ENCODE measurements around the gene TENT4A.

Gene TENT4A

DNA sequence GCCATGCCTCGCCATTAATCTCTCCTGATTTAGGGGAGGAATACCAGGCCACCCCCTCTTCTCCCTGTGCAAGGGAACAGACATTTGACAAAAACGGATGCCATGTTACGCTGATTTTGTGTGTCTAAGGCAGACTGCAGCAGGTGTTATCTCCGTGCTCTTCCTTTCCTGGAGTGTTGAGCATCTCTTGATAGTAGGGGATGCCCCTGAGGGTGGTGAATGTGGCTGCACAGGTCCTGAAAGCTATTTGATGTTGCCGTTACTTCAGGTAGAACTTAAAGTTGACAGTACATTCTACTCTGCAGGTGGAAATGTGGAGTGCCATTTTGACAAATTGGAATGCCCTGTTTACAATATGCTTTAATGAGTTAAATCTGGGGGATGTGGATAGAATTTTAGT is 21.5 kb downstream of the TENT4A start:
- Histone ChIP-seq H3K4me1 (ENCODE audit: insufficient read depth, low read length) (peaks cover 29% of the 10 kb centered on the region), H3K27me3 (ENCODE audit: control insufficient read depth in 1 of 2, insufficient read depth in 2 of 2, low read length in 2 of 2) (no peaks in the 10 kb centered on the region), H3K36me3 (ENCODE audit: insufficient read depth, low read length) (peaks cover 9% of the 10 kb centered on the region), H3K9ac (ENCODE audit: low read length) (no peak overlapping the region), H3K9me3 (ENCODE audit: low read length) (no peaks in the 10 kb centered on the region), H3K27ac (ENCODE audit: low read depth, low read length) (no peak overlapping the region), H3K4me3 (ENCODE audit: low read depth in 1 of 2, low read length in 2 of 2) (no peak overlapping the region)

DNA sequence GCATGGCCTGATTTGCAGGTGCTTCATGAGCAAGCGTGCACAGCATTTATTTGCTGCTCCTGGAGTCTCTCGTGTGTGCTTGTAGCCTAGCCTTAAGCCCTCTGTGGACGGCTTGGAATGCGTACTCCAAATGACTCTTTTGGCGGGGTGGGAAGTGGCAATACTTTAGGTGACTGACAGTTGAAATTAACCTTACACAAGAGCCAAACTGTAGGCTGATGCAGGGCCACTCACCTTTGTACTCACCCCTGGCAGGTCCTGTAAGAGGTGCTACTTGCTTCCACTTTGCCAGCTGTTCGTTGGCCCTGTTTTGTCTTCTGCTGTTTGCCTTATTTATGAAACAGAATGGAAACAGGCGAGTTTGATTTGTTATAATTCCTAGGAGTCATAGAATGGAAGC is 22.9 kb downstream of the TENT4A start:
- Histone ChIP-seq H3K27me3 (ENCODE audit: control insufficient read depth in 1 of 2, insufficient read depth in 2 of 2, low read length in 2 of 2) (no peaks in the 10 kb centered on the region), H3K9ac (ENCODE audit: low read length) (no peak overlapping the region), H3K4me1 (ENCODE audit: insufficient read depth, low read length) (peaks cover 22% of the 10 kb centered on the region), H3K4me3 (ENCODE audit: low read depth in 1 of 2, low read length in 2 of 2) (no peak overlapping the region), H3K36me3 (ENCODE audit: insufficient read depth, low read length) (peaks cover 22% of the 10 kb centered on the region), H3K27ac (ENCODE audit: low read depth, low read length) (no peak overlapping the region), H3K9me3 (ENCODE audit: low read length) (no peaks in the 10 kb centered on the region)

DNA sequence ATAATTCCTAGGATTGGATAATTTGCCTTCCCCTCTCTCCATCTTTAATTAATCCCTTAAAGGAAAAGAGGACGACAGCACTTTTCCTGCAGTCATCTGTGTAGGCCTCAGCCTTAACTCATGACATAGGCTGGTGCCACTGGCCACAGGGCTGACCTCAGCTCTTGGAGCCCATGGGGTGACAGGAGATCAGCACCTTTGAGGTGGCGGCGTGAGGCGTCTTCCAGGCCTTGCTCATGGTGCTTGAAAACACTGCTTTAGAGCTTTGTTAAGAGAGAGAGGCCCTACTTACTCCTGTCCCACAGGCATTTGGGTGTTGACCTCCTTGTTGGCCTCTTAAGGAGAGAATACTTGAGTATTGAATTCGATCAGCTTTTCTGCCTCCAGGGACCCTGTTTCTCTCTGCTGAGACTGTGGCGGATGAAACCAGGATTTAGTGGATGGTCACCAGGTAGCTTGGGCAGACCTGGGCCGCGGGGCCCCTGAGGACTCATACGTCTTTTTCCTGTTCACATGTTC is 23.4 kb downstream of the TENT4A start:
- H3K9me3 ChIP-seq (ENCODE audit: low read length), result no peaks in the 10 kb centered on the region
- H3K4me3 ChIP-seq (ENCODE audit: low read depth in 1 of 2, low read length in 2 of 2), result no peak overlapping the region
- peaks cover 22% of the 10 kb centered on the region for H3K4me1 ChIP-seq (ENCODE audit: insufficient read depth, low read length)
- H3K9ac ChIP-seq (ENCODE audit: low read length), result no peak overlapping the region
- H3K27me3 ChIP-seq (ENCODE audit: control insufficient read depth in 1 of 2, insufficient read depth in 2 of 2, low read length in 2 of 2), result no peaks in the 10 kb centered on the region
- peaks cover 27% of the 10 kb centered on the region for H3K36me3 ChIP-seq (ENCODE audit: insufficient read depth, low read length)
- no peak overlapping the region for H3K27ac ChIP-seq (ENCODE audit: low read depth, low read length)

DNA sequence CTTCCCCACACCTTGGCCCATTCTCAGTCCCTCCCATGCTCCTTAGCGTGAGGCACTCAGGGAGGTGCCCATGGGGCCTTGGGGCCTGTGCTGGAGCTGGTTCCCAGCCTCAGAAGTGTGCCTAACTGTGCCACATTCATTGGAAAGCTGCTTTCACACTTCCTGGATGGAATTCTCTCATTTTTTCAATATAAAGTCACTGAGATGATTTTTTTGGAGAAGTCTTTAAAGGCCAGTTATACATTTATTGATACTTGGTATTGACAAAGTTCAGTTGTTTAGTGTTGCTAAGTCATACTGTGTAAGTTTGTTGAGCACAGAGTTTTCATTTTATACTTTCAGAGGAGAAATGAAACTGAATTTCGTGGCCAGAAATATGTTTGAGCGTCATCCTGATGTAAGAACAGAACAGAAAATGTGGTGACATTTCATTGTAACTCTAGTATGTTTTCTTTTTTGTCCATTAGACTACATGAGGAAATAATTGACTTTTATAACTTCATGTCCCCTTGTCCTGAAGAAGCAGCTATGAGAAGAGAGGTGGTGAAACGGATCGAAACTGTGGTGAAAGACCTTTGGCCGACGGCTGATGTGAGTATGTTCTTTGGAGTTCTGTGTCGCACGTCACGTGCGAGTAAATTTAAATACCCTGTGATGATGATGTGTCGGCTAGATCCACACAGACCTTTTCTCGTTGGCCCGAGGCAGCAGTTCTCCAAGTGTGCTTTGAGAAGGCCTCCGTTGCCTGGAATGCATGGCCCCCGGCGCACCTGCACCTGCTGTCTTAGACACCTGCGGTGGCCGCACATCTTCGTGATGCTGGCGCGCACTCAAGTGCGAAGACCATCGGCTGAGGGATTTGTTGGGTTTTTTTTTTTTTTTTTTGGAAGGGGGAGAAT is 24.1 kb downstream of the TENT4A start:
- H3K4me1 ChIP-seq (ENCODE audit: insufficient read depth, low read length), result peaks cover 14% of the 10 kb centered on the region
- H3K9ac ChIP-seq (ENCODE audit: low read length), result no peak overlapping the region
- H3K4me3 ChIP-seq (ENCODE audit: low read depth in 1 of 2, low read length in 2 of 2), result no peak overlapping the region
- peaks cover 30% of the 10 kb centered on the region for H3K36me3 ChIP-seq (ENCODE audit: insufficient read depth, low read length)
- H3K27me3 ChIP-seq (ENCODE audit: control insufficient read depth in 1 of 2, insufficient read depth in 2 of 2, low read length in 2 of 2), result no peaks in the 10 kb centered on the region
- no peaks in the 10 kb centered on the region for H3K9me3 ChIP-seq (ENCODE audit: low read length)
- H3K27ac ChIP-seq (ENCODE audit: low read depth, low read length), result no peak overlapping the region

DNA sequence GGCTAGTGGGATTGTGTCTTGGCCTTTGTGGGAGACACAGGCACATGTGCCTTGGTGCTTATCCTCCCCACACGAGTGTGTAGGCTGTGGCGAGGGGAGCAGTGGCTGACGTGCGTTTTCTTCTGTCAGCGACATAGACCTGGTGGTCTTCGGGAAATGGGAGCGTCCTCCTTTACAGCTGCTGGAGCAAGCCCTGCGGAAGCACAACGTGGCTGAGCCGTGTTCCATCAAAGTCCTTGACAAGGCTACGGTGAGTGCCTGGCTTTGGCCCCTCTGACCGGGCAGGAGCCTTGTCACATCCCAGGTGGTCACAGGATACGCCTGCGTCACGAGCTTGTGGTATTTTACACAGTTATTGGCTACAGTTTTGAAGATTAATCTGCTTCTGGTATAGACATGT is 26.4 kb downstream of the TENT4A start:
- H3K4me3 ChIP-seq (ENCODE audit: low read depth in 1 of 2, low read length in 2 of 2), result no peak overlapping the region
- H3K9me3 ChIP-seq (ENCODE audit: low read length), result no peaks in the 10 kb centered on the region
- no peak overlapping the region for H3K27ac ChIP-seq (ENCODE audit: low read depth, low read length)
- H3K9ac ChIP-seq (ENCODE audit: low read length), result no peak overlapping the region
- no peaks in the 10 kb centered on the region for H3K4me1 ChIP-seq (ENCODE audit: insufficient read depth, low read length)
- no peaks in the 10 kb centered on the region for H3K27me3 ChIP-seq (ENCODE audit: control insufficient read depth in 1 of 2, insufficient read depth in 2 of 2, low read length in 2 of 2)
- peaks cover 50% of the 10 kb centered on the region for H3K36me3 ChIP-seq (ENCODE audit: insufficient read depth, low read length)

DNA sequence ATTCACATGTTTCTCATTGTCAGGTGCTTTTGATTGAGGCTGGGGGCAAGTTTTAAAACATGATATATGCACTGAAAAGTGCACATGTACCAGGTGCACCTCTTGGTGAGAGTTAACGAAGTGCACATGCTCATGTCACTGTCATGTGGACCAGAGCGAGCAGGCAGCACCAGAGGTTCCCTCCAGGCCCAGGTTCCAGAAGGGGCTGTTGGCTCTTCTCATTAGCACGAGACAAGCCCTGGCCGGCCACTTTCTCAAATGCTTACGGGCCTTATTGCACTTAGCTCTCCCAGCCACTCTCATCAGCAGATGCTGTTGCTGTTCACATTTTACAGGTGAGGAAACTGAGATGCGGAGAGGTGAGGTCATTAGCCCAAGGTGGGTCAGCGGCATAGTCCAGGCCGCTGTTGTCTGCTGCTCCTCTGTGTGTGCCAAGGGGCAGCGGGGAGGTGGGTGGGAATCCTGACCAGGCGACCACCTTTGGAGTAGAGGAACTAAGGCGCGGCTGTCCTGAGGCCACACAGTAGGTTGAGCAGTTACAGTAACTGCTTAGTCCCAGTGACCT is 27.4 kb downstream of the TENT4A start:
- H3K9me3 ChIP-seq (ENCODE audit: low read length), result no peaks in the 10 kb centered on the region
- no peak overlapping the region for H3K27ac ChIP-seq (ENCODE audit: low read depth, low read length)
- H3K36me3 ChIP-seq (ENCODE audit: insufficient read depth, low read length), result peaks cover 54% of the 10 kb centered on the region
- no peaks in the 10 kb centered on the region for H3K27me3 ChIP-seq (ENCODE audit: control insufficient read depth in 1 of 2, insufficient read depth in 2 of 2, low read length in 2 of 2)
- H3K4me1 ChIP-seq (ENCODE audit: insufficient read depth, low read length), result no peaks in the 10 kb centered on the region
- H3K4me3 ChIP-seq (ENCODE audit: low read depth in 1 of 2, low read length in 2 of 2), result no peak overlapping the region
- no peak overlapping the region for H3K9ac ChIP-seq (ENCODE audit: low read length)

DNA sequence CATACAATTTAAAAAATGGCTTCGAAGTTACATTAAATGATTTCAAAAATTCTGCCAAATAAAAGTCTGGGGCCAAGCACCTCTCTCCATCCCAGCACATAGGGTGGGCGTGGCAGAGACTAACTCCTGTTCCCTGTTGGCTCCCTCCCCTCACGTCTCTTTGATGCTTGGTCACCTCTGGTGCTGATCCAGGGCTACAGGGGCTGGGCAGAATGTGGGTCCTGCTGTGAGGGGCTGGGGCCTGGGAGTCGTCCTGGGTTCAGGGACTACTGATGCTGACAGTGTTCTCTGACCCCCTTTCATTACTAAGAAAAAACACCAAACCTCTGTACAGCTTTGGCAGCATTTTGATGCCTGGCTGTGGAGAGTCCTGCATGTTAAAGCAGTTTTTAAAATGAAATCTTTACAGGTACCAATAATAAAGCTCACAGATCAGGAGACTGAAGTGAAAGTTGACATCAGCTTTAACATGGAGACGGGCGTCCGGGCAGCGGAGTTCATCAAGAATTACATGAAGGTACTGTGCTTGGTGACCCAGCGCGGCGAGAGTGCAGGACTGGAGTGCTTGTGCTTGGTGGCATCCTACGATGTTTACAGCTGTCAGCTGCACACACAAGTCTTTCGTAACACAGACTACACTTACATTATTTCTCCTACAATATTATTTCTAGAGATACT is 29.0 kb downstream of the TENT4A start:
- Histone ChIP-seq H3K27me3 (ENCODE audit: control insufficient read depth in 1 of 2, insufficient read depth in 2 of 2, low read length in 2 of 2) (no peaks in the 10 kb centered on the region), H3K4me1 (ENCODE audit: insufficient read depth, low read length) (no peaks in the 10 kb centered on the region), H3K9me3 (ENCODE audit: low read length) (no peaks in the 10 kb centered on the region), H3K9ac (ENCODE audit: low read length) (no peak overlapping the region), H3K36me3 (ENCODE audit: insufficient read depth, low read length) (peaks cover 58% of the 10 kb centered on the region), H3K4me3 (ENCODE audit: low read depth in 1 of 2, low read length in 2 of 2) (no peak overlapping the region), H3K27ac (ENCODE audit: low read depth, low read length) (no peak overlapping the region)

DNA sequence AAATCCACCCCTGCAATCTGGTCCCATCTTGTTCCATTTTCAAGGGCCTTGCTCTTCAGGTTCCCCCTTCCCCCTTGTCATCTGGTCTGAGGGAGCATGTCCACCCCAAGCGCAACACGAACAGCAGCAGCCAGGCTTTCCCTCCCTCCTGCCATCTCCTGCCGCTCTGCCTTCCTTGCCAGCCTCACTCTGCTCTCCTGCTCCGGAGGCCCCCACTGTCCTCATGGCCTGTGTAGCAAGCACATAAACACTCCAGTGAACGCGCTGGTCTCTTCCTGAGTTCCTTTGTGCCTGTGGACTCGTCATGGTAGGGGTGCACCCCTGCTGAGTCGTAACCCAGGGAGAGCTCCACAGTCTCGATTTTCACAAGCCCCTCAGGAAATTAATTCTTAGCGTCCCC is 29.9 kb downstream of the TENT4A start:
- peaks cover 51% of the 10 kb centered on the region for H3K36me3 ChIP-seq (ENCODE audit: insufficient read depth, low read length)
- H3K4me3 ChIP-seq (ENCODE audit: low read depth in 1 of 2, low read length in 2 of 2), result no peak overlapping the region
- H3K27ac ChIP-seq (ENCODE audit: low read depth, low read length), result no peak overlapping the region
- H3K4me1 ChIP-seq (ENCODE audit: insufficient read depth, low read length), result no peaks in the 10 kb centered on the region
- H3K9ac ChIP-seq (ENCODE audit: low read length), result no peak overlapping the region
- no peaks in the 10 kb centered on the region for H3K27me3 ChIP-seq (ENCODE audit: control insufficient read depth in 1 of 2, insufficient read depth in 2 of 2, low read length in 2 of 2)
- no peaks in the 10 kb centered on the region for H3K9me3 ChIP-seq (ENCODE audit: low read length)

DNA sequence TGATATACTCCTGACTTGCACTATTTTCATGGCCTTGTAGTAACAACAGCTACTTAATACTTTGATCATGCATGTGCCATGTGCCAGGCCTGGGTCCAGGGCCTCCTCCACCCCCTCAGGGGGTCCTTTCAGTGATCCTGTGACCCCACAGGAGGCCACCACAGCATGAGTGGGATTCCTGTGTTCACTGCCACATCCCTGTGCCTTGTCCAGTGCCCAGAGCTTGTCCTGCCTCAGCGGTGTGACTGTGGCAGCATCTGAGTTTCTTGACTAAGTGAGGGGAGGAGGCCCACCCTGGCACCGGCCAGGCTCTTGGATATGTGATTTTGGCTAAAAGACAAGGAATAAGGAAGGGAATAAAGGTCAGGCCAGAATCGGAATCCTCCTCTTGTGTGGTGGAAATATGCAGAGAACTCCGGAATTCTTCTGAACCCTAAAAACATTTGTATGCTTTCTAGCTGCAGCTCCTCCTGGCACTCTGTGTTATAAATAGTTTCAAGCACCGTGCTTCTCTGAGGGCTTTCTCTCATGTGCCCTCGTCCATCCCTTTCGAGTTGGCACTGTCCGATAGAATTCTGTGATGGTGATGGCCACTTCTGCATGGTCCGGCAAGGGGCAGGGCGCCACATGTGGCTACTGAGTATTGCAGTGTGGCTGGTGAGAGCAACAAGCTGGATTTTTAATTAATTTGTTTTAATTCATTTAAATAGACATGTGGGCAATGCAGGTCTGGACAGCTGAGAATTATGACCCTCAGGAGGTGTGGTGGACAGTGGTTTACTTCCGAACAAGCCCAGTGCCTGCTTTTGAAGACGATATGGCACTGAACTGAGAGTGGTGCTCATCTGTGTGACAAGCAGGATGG is 31.8 kb downstream of the TENT4A start:
- H3K36me3 ChIP-seq (ENCODE audit: insufficient read depth, low read length), result peaks cover 50% of the 10 kb centered on the region
- no peaks in the 10 kb centered on the region for H3K4me1 ChIP-seq (ENCODE audit: insufficient read depth, low read length)
- H3K9me3 ChIP-seq (ENCODE audit: low read length), result no peaks in the 10 kb centered on the region
- H3K4me3 ChIP-seq (ENCODE audit: low read depth in 1 of 2, low read length in 2 of 2), result no peak overlapping the region
- H3K9ac ChIP-seq (ENCODE audit: low read length), result no peak overlapping the region
- no peaks in the 10 kb centered on the region for H3K27me3 ChIP-seq (ENCODE audit: control insufficient read depth in 1 of 2, insufficient read depth in 2 of 2, low read length in 2 of 2)
- no peak overlapping the region for H3K27ac ChIP-seq (ENCODE audit: low read depth, low read length)

DNA sequence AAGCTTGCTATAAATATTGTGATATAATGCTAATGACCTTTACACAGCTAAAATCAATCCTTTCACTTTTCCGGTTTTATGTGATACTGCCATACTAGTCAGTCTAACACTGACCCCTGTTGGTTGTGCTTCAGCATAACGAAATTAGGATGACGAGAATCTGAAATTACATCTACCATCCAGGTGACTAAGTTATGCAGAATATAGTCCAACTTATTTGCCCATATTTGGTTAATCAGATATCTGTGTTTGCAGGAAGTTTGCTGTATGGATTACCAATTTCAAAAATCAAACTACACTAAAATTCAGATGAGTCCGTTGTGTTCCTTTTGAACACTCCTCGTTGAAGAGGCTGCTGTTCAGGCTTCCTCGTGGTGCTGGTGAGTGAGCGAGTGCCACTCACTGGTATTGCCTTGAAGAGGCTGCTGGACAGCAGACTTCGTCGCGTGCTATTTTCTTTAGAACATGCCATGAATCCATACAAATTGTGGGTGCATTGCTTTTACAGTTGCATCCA is 32.5 kb downstream of the TENT4A start:
- Histone ChIP-seq H3K4me1 (ENCODE audit: insufficient read depth, low read length) (no peaks in the 10 kb centered on the region), H3K4me3 (ENCODE audit: low read depth in 1 of 2, low read length in 2 of 2) (no peak overlapping the region), H3K36me3 (ENCODE audit: insufficient read depth, low read length) (peaks cover 50% of the 10 kb centered on the region), H3K9ac (ENCODE audit: low read length) (no peak overlapping the region), H3K27ac (ENCODE audit: low read depth, low read length) (no peak overlapping the region), H3K27me3 (ENCODE audit: control insufficient read depth in 1 of 2, insufficient read depth in 2 of 2, low read length in 2 of 2) (no peaks in the 10 kb centered on the region), H3K9me3 (ENCODE audit: low read length) (no peaks in the 10 kb centered on the region)

DNA sequence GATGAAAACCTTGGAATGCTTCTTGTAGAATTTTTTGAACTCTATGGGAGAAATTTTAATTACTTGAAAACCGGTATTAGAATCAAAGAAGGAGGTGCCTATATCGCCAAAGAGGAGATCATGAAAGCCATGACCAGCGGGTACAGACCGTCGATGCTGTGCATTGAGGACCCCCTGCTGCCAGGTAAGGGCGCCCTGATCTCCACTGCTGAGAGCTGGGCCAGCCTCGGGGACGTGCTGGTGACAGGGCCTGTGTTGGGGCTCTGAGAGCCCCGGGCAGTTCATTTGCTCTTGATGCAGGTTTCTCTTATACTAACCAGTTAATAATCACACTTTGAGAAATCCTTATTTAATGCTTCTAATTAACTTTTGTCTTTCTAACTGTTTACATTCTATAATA is 33.0 kb downstream of the TENT4A start:
- no peaks in the 10 kb centered on the region for H3K27me3 ChIP-seq (ENCODE audit: control insufficient read depth in 1 of 2, insufficient read depth in 2 of 2, low read length in 2 of 2)
- no peak overlapping the region for H3K27ac ChIP-seq (ENCODE audit: low read depth, low read length)
- H3K4me1 ChIP-seq (ENCODE audit: insufficient read depth, low read length), result no peaks in the 10 kb centered on the region
- H3K9me3 ChIP-seq (ENCODE audit: low read length), result no peaks in the 10 kb centered on the region
- no peak overlapping the region for H3K4me3 ChIP-seq (ENCODE audit: low read depth in 1 of 2, low read length in 2 of 2)
- peaks cover 50% of the 10 kb centered on the region for H3K36me3 ChIP-seq (ENCODE audit: insufficient read depth, low read length)
- no peak overlapping the region for H3K9ac ChIP-seq (ENCODE audit: low read length)
